Effector CD4-positive, alpha-beta T cell (primary cell): ENCODE data around the gene CNOT4.
"Not testable (repeated sequence)": the region's sequence is repeated elsewhere in the genome, so short reads cannot be mapped to it uniquely, and the experiment has no call there.

Experiments used
- DNase-seq: peaks from one replicate; pipeline ENCODE4 v3.0.0-alpha.2; 2020

CNOT4 gene

DNA sequence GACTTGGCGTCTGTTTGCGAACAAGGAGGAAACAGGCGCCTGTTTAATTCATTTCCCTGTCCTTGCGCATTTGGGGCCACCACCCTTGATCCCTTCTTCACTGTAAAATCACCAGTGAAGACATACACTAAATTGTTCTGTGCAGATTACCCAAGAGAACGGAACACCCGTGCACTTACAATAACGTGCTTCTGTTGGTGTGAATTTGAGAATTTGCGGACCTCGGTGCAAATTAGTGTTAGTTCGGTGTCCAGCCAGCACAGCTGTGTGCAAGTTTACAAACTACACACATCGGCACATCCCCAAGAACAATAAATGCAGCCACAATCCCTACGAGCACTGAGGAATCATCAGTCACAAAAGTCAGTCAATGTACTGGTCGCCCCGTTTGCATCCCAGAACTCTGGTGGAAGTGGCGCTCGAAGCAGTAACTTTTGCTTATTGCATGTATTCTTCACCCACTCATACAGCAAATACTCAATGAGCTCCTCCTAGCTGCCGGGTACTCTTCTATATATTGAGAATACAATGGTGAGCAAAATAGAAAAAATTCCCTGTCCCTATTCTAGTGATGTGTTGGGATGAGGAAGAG is 786 bp upstream of the CNOT4 start:
- no peak for DNase-seq

DNA sequence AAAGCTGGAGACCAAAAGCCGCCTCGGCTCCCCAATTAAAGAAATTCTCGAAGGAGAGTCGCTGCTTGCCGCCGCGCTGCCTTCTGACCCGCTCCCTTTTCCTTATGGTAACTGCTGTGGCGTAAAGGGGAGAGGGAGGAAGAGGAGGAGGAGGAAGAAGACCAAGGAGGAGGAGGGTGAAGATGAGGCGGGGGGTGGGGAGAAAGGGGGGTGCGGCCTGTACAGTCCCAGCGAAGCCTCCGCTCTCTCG is 388 bp downstream of the CNOT4 start:
- DNase-seq, result no peak

DNA sequence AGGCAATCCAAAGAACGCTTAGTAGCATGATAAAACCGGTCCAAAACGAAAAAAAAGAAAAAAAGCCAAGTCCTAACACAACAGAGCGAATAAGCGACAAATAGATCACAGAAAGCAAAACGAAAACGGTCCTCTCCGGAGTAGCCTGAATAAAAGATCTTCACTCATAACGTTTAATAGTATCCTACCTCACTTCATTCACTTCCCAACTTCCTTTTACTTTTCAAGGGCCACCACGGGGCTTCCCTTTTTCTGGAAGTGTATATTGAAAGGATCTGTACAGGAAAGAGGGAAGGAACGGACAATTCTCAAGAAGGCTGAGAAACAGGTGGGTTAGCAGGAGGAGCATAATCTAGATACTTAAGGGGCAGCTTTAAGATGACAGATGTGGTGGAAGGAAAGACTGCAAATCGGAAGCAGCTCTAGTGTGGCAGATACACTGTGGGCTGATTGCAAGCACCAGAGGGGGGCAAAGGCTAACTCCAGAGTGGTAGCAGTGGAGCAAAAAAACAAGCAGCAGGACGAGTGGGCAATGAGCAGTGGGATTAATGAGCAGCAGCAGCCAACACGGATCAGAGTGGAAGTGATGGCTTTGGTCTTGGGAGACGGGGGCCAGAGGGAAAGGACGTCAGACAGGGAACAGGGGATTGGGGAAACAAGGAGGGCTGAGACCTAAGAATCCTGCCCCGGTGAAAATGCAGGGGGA is 866 bp downstream of the CNOT4 start:
- peak; percentile 7 for DNase-seq

DNA sequence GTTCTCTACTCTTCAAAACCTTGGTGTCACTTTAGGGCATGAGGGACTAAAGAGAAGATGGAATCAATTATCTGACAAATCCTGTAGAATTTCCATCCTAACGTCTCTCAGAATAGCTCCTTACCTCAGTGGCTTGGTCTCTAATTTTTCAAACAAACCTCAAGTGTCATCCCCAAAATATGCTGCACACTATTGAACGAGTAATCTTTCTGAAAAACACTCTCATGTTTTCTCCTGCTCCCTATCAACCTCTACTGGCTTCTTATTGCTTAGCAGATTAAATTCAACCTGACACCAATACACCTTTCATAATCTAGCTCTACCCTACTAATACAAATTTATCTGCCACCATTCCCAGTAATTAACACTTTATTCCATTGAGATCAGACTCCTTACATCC is 8.5 kb downstream of the CNOT4 start:
- no peak for DNase-seq

DNA sequence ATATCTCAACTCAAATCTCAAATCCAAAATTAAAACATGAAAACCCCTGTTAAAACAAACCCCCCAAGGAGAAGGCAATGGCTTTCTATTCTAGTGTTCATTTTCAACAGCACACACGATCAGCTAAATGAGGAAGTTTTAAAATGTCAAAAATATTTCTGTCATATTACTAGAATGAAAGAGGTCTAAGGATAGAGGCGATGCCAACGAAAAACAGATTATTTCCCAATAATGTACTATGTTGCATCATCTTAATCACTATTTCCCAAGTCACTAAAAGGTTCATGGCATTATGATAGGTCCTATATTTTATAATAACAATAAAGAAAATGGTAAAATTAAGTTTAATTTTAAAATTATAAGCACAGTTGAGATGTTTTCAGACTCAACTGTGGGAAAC is 10.1 kb downstream of the CNOT4 start:
- DNase-seq, result no peak

DNA sequence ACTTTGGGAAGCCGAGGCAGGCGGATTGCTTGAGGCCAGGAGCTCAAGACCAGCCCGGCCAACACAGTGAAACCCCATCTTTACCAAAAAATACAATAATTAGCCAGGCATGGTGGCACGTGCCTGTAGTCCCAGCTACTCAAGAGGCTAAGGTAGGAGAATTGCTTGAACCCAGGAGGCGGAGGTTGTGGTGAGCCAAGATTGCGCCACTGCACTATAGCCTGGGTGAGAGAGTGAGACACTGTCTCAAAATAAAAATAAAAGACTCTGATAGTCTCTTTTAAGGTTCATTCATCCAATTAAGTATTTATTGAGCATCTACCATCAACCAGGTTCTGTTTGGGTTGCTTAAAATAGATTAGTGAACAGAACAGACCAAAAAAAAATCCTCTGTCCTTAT is 12.7 kb downstream of the CNOT4 start:
- DNase-seq, result not testable (repeated sequence)

DNA sequence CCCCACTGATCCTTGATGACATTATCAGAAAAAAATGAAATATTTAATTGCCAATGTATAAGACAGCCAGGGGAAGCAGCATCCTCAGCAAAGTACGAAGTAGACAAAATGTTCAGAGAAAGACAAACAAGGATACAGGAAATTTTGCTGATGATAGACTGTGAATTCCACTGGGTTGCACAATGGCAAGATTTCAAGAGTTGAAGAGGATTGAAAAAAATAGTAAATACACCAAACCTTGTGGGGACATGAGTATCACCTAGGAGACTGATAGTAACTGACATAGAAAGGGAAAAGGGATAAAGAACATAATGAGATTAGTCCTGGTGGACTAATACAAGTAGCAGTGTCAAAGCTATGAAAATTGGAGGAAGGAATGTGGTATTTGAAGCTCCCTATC is 16.5 kb downstream of the CNOT4 start:
- DNase-seq, result no peak

DNA sequence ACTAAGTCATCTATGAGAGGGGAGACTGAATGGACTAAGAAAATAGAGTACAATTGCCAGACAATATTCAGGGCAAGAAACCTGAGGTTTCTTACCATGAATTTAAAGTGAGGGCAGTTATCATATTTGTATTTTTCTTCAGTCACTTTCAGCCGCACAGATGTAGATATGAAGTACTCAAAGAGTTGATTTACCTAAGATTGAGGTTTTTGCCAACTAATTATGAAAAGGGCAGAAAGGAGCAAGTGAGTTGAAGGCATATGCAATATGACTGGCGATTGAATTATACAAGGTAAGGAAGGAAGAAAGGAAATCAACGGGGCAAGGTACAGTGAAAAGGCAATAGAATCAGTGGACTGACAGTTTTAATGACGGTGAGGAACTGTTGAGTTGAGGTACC is 17.8 kb downstream of the CNOT4 start:
- no peak for DNase-seq

DNA sequence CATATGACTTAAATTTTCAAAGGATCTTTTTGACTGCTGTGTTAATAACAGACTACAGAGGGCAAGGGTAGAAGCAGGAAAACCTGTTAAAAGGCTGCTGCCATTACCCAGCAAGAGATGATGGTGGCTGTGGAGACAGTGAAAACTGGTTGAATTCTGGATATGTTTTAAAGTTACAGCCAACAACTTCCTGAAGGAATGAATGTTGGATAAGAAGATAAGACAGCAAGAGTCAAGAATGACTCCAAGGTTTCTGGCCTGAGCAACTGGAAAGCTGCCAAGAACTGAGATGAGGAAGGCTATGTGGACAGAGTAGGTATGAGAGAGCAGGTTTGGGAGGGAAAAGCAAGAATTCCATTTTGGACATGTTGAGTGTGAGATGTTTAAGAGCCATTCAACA is 19.1 kb downstream of the CNOT4 start:
- DNase-seq, result no peak

DNA sequence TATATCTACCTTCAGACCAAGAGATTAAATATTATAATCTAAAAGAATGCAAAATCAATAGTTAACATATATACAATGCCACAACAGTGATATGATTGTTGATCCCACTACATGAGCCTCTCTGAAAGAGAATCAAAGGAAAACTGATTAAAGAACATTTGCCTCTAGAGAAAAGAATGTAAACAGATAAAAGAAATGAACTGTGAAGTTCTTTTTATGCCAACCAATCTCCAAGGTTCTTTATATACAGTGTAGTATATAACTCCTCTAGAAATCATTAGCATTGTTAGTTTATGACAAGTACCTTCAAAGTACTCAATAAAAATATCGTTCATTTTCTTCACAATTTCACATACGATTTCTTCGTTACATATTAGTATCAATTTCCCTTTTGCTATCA is 20.1 kb downstream of the CNOT4 start:
- DNase-seq, result no peak

DNA sequence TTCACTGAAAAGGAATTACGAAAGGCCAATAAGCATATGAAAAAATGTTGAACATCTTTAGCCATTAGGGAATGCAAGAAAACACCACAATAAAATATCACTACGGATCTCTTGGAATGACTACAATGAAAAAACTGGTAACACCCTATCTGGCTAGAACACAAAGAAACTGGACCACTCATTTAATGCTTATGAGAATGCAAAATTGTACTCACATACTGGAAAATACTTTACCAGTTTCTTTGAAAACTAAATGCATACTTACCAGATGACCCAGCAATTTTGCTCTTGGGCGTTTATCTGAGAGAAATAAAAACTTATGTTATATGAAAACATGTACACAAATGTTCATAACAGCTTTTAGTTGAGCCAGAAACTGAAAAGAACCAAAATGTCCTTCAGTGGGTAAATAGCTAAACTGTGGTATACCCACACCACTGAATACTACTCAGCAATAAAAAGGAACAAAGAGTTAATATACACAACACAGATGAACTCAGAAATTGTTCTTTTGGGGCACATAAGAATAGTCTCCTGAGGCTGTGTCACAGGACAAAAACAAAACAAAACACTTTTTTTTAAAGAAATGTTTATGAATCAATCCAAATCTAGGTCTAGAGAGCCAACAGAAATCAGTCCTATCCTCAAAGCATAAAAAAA is 23.5 kb downstream of the CNOT4 start:
- no peak for DNase-seq

DNA sequence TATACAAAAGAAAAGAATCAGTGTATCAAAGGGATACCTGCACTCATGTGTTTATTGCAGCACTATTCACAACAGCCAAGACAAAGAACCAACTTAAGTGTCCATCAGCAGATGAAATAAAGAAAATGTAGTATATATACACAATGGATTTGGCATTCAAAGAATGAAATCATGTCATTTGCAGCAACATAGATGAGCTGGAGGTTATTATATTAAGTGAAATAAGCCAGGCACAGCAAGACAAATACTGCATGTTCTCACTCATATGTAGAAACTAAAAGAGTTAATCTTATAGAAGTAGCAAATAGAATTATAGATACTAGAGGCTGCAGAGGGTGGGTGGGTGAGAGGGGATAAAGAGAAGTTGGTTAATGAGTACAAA is 28.3 kb downstream of the CNOT4 start:
- no peak for DNase-seq

DNA sequence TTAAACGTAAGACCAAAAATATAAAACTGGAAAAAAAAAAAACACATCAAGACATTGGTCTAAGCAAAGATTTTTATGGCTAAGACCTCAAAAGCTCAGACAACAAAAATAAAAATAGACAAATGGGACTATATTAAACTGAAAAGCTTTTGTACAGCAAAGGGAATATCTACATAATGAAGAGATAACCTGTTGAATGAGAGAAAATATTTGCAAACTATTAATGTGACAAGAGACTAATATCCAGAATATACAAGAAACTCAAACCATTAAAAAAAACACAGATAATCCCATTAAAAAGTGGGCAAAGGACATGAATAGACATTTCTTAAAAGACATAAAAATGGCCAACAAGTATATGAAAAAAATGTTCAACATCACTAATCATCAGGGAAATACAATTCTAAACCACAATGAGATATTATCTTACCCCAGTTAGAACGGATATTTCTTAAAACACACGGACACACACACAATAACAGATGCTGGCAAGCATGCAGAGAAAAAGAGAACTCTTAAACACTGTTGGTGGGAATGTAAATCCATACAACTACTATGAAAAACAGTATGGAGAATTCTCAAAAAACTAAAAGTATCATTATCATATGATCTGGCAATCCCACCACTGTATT is 28.8 kb downstream of the CNOT4 start:
- DNase-seq, result no peak

DNA sequence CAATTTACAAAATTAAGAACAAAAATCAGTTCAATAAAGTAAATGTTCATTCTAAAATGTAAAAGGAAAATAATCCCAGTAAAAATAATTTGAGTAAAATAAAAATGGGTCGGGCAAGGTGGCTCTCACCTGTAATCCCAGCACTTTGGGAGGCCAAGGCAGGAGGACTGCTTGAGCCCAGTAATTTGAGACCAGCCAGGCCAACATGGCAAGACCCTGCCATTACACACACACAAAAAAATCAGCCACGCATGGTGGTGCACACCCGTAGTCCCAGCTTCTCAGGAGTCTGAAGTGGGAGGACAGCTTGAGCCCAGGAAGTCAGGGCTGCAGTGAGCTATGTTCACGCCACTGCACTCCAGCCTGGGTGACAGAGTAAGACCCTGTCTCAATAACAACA is 34.4 kb downstream of the CNOT4 start:
- no peak for DNase-seq

DNA sequence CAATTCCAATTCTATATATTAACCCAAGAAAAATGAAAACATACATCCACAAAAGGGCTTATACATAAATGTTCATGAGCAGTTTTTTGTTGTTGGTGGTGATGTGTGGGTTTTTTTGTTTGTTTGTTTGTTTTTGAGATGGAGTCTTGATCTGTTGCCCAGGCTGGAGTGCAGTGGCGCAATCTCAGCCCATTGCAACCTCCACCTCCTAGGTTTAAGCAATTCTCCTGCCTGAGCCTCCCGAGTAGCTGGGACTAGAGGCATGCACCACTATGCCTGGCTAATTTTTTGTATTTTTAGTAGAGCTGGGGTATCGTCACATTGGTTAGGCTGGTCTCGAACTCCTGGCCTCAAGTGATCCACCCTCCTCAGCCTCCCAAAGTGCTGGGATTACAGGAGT is 40.2 kb downstream of the CNOT4 start:
- not testable (repeated sequence) for DNase-seq

DNA sequence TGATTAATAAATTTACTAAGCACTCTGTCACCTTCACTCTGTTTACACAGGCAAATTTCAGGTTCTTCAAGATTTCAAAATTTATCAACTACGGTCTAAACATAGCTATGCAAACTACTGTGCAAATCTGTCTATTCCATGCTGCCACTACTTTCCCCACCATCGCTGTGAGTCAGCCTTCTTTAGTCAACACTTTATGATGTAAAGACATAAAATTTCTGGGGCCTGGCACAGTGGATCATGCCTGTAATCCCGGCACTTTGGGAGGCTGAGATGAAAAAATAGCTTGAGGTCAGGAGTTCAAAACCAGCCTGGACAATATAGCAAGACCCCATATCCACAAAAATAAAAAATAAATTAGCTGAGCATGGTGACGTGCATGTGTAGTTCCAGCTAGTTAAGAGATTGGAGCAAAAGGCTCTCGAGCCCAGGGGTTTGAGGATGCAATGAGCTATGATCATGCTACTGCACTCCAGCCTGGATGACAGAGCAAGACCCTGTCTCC is 42.6 kb downstream of the CNOT4 start:
- no peak for DNase-seq

DNA sequence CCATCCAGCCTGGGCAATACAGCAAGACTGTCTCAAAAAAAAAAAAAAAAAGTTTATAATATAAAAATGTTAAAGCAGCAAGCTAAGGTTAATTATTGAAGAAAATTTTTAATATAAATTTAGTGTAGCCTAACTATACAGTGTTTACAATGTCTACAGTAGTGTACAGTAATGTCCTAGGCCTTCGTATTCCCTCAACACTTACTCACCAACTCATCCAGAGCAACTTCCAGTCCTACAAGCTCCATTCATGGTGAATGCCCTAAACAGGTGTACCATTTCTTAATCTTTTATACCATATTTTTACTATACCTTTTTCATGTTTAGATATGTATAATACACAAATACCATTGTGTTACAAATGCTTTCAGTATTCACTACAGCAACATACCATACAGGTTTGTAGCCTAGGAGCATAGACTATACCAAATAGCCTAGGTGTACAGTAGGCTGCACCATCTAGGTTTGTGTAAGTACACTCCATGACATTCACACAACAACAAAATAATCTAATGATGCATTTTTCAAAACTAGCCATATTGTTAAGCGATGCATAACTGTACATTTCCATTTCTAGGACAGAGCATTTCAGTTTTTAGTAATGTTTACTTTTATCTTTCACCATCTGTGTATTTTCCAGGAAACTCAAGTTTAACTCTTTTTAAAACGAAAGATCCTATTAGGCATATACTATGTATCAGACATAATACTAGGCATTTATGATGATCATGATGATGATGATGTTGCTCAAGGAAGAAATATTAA is 43.3 kb downstream of the CNOT4 start:
- no peak for DNase-seq

DNA sequence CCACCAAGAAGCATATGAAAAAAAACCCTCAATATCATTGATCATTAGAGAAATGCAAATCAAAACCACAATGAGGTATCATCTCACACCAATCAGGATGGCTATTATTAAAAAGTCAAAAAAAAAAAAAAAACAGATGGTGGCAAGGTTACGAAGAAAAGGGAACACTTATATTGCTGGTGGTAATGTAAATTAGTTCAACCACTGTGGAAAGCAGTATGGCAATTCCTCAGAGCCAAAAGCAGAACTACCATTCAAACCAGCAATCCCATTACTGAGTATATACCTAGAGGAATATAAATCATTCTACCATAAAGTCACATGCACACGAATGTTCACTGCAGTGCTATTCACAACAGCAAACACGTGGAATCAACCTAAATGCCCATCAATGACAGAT is 46.0 kb downstream of the CNOT4 start:
- no peak for DNase-seq

DNA sequence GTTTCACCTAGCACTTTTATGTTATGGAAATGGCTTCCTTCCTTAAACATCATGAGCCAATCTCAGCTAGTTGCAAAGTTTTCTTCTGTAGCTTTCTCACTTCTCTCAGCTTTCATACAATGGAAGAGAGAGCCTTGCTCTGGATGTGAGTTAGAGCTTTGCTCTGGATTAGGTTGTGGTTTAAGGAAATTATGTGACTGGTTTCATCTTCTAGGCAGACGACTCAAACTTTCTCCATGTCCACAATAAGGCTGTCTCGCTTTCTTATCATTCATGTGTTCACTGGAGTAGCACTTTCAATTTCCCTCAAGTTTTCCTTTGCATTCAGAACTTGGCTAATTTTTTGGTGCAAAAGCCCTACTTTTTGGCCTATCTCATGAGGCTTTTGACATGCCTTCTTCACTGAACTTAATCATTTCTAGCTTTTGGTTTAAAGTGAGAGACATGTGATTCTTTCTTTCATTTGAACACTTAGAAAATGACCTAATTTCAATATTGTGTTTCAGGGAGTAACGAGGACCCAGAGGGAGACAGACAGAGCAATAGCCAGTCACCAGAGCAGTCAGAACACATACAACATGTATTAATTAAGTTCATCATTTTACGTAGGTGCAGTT is 49.8 kb downstream of the CNOT4 start:
- no peak for DNase-seq

DNA sequence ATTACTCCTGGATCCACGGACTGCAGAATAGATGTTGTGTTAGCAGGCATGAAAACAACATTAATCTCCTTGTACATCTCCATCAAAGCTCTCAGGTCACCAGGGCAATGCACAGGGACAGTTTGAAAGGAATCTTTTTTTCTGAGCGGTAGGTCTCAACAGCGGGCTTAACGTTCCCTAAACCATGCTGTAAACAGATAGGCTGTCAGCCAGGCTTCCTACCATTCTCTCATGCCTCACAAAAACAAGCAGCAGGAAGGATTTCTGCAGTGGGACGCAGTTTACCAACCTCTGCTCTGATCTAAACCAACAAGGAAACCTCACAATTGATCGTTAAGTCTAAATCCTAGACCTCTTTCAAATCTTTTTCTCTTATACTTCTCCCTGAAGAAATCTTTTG is 50.8 kb downstream of the CNOT4 start:
- DNase-seq, result no peak

DNA sequence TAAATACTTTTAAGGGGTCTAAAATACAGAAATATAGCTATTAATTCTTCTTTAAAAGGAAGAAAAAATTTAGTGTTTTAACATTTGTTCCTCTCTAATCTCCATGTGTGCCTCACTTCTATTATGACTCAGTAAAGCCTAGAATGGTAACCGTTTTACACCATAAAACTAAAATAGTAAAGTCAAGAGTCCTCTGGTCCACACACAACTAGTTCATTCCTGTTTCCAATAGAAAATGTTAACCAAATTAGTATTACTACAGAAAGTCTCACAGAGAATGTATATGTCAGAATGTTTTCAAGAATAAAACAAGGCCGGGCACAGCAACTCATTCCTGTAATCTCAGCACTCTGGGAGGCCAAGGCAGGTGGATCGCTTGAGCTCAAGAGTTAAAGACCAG is 55.8 kb downstream of the CNOT4 start:
- DNase-seq, result no peak

DNA sequence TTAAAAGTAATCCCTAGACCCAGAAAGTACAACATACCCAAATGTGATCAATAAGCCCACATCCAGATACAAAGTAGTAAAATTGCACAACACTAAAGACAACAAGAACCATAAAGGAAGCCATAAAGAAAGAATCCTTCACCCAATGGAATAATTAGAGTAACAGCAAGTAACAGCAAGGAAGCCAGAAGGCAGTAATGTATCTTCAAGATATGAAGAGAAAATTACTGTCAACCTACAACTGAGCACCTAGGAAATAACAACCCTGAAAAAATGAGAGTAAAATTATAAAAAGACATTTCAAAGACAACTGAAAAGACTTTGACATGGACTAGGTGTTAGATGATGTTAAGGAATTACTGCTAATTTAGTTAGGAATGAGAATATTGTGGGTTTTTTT is 60.5 kb downstream of the CNOT4 start:
- DNase-seq, result no peak

DNA sequence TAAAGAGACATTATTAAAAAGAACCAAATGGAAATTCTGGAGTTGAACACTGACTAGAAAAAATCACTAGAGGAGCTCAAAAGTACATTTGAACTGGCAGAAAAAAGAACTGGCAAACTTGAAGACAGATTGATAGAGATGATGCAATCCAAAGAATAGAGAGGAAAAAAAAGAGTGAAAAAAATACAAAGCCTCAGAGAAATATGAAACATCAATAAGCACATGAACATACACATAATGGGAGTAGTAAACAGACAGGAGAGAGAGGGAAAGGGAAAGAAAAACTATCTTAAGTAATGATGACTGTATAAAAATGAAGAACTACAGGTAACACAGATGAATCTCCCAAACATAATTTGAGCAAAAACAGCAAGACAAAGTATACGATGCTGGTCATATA is 61.1 kb downstream of the CNOT4 start:
- DNase-seq, result no peak
